ENCODE results near the gene AURKAIP1.

Gene AURKAIP1

DNA sequence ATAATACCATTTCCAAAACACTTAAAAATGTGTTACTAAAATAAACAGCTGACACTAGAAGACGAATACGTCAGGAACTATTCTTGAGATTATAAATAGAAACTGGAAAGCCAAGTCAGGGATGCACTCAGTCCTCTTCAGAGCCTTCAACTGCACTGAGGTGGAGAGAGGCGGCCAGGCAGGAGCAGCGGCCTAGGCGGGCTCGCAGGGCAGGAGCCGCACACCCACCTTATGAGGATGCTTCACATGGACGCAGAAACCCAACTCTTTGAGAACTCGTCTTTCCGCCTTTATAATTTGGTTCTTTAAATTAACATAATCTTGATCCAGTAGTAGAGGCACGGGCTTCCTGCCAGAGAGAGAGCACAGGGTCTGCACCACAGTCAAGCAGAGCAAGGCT is 20.2 kb upstream of the AURKAIP1 start:
- no peaks in the 10 kb centered on the region for H3K27me3 ChIP-seq (ENCODE audit: insufficient read depth, low read depth, severe bottlenecking)
- TF ChIP-seq, protein P1, sequence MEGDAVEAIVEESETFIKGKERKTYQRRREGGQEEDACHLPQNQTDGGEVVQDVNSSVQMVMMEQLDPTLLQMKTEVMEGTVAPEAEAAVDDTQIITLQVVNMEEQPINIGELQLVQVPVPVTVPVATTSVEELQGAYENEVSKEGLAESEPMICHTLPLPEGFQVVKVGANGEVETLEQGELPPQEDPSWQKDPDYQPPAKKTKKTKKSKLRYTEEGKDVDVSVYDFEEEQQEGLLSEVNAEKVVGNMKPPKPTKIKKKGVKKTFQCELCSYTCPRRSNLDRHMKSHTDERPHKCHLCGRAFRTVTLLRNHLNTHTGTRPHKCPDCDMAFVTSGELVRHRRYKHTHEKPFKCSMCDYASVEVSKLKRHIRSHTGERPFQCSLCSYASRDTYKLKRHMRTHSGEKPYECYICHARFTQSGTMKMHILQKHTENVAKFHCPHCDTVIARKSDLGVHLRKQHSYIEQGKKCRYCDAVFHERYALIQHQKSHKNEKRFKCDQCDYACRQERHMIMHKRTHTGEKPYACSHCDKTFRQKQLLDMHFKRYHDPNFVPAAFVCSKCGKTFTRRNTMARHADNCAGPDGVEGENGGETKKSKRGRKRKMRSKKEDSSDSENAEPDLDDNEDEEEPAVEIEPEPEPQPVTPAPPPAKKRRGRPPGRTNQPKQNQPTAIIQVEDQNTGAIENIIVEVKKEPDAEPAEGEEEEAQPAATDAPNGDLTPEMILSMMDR (IDR thresholded peaks at IDR 0.05; ENCODE audit: low read depth, low read length) = no peak
- H3K36me3 ChIP-seq = peaks cover 86% of the 10 kb centered on the region
- no peaks in the 10 kb centered on the region for H3K9me3 ChIP-seq (ENCODE audit: severe bottlenecking)
- no peak overlapping the region for H3K27ac ChIP-seq
- no peak for DNase-seq
- no peak overlapping the region for H3K4me3 ChIP-seq (ENCODE audit: low read depth, low read length)

DNA sequence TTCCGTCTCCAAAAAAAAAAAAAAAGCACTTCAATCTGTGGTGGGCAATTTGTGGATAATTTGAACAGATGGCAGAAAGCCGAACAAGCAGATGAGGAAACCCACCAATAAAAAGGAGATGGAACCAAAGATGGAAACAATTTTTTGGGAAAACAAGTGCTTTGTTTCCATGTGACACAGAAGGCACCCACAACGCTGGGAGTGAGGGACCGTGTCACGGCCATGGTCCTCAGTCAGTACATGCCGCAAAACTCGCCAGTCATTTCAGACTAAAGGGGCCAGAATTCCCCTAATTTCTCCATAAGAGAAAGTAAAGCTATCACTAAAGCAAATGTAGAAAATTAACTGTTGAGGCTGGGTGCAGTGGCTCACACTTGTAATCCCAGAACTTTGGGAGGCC is 19.1 kb upstream of the AURKAIP1 start:
- Histone ChIP-seq H3K4me3 (ENCODE audit: low read depth, low read length) (no peak overlapping the region), H3K36me3 (peaks cover 89% of the 10 kb centered on the region), H3K9me3 (ENCODE audit: severe bottlenecking) (no peaks in the 10 kb centered on the region), H3K27ac (no peak overlapping the region), H3K27me3 (ENCODE audit: insufficient read depth, low read depth, severe bottlenecking) (no peaks in the 10 kb centered on the region)
- no peak for DNase-seq
- TF ChIP-seq, protein P1 (IDR thresholded peaks at IDR 0.05; ENCODE audit: low read depth, low read length) = no peak

DNA sequence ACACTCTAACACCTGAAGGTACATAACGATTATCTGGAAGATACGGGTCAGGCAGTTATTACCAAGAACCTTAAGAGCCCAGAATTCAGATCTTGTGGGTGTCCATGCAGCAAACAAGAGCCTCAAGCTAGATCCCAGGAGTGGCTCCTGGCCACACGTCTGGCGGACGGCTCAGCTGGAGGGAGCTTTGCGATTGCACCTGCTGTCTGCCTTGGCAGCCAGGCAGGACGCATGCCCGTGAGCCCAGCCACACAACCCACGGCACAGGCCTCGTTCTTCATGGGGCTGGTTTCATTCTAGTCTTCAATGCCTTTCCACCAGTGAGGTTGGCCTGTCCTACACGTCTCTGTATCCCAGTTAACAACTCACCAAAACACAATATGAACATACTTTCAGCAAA is 18.4 kb upstream of the AURKAIP1 start:
- Histone ChIP-seq H3K4me3 (ENCODE audit: low read depth, low read length) (no peak overlapping the region), H3K36me3 (peaks cover 95% of the 10 kb centered on the region), H3K27ac (no peak overlapping the region), H3K9me3 (ENCODE audit: severe bottlenecking) (no peaks in the 10 kb centered on the region), H3K27me3 (ENCODE audit: insufficient read depth, low read depth, severe bottlenecking) (no peaks in the 10 kb centered on the region)
- TF ChIP-seq, protein P1 (IDR thresholded peaks at IDR 0.05; ENCODE audit: low read depth, low read length) = no peak
- no peak for DNase-seq

DNA sequence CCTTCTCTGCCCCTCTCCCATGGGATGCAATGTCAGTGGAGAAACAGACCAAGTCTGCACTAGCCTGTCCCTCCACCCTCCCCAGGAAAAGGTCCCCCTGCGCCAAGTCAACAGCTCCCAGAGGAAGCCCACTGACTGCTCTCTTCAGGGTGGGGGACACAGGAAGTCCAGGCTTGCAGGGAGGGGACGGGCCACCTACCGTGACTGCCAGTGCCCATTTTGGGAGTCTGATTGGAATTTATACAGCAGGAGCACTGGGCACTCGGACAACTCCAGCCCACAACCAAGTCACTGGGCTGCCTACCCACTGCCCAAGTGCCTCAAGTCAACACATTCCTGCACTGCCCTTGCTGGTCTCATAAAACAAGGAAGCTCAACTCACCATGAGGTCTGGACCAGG is 18.0 kb upstream of the AURKAIP1 start:
- Histone ChIP-seq H3K4me3 (ENCODE audit: low read depth, low read length) (no peak overlapping the region), H3K27me3 (ENCODE audit: insufficient read depth, low read depth, severe bottlenecking) (no peaks in the 10 kb centered on the region), H3K9me3 (ENCODE audit: severe bottlenecking) (no peaks in the 10 kb centered on the region), H3K36me3 (peaks cover 95% of the 10 kb centered on the region), H3K27ac (no peak overlapping the region)
- no peak for DNase-seq
- TF ChIP-seq, protein P1 (IDR thresholded peaks at IDR 0.05; ENCODE audit: low read depth, low read length) = no peak

DNA sequence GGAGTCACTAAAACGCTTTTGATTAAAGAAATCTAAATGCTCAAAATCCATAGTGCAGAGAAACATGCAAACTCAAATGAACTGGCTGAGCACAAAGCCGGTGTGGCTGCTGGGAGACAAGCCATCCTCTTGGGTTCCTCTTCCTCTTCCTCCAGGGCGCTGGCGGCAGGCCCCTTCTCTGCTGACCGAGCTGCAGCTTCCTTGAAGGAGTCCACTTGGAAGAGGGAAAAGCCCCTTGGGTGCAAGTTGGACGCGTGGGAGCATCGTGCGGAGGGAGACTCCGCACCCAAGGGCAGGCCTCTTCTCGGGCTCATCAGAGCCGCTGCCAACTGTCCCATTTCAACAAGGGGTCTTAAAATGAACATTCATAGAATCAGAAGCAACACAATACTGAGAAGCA is 16.2 kb upstream of the AURKAIP1 start:
- Histone ChIP-seq H3K36me3 (peaks cover 98% of the 10 kb centered on the region), H3K27ac (no peak overlapping the region), H3K9me3 (ENCODE audit: severe bottlenecking) (no peaks in the 10 kb centered on the region), H3K4me3 (ENCODE audit: low read depth, low read length) (no peak overlapping the region), H3K27me3 (ENCODE audit: insufficient read depth, low read depth, severe bottlenecking) (no peaks in the 10 kb centered on the region)
- TF ChIP-seq, protein P1 (IDR thresholded peaks at IDR 0.05; ENCODE audit: low read depth, low read length) = no peak
- no peak for DNase-seq

DNA sequence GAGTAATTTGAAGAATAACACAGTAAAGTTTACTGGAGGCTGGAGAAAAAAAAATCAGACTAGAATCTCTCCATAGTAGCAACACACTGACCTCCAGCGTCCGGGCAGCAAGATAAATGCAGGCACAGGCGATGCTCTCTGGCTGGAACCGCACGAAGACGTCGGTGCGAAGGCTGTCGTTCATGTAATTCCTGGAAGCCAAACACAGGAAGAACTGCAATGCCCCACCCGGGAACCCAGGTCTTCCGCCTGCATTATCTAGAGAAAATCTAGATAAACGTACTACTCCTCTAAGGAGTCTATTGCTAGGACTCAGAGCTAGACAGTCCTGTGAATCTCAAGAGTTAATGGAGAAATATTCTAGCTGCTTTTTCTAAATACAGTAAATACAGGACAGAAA is 15.7 kb upstream of the AURKAIP1 start:
- Histone ChIP-seq H3K27ac (no peak overlapping the region), H3K9me3 (ENCODE audit: severe bottlenecking) (no peaks in the 10 kb centered on the region)
- TF ChIP-seq, protein P1 (IDR thresholded peaks at IDR 0.05; ENCODE audit: low read depth, low read length) = no peak

More for the DNA sequence above, 15.7 kb upstream of the AURKAIP1 start:
- Histone ChIP-seq H3K4me3 (ENCODE audit: low read depth, low read length) (no peak overlapping the region), H3K27me3 (ENCODE audit: insufficient read depth, low read depth, severe bottlenecking) (no peaks in the 10 kb centered on the region), H3K36me3 (peaks cover 98% of the 10 kb centered on the region)
- no peak for DNase-seq

All from WERI-Rb-1 (cell line).